HG02571 (cell line): ENCODE results near the gene FSIP1.

Source experiments
- ATAC-seq: cut with Tn5 transposase; IDR thresholded peaks from one replicate; pipeline ENCODE4 v1.9.1; 2021; ENCODE audit warnings: mild to moderate bottlenecking, moderate library complexity; ENCODE audit not compliant: unreplicated experiment

The FSIP1 gene

DNA sequence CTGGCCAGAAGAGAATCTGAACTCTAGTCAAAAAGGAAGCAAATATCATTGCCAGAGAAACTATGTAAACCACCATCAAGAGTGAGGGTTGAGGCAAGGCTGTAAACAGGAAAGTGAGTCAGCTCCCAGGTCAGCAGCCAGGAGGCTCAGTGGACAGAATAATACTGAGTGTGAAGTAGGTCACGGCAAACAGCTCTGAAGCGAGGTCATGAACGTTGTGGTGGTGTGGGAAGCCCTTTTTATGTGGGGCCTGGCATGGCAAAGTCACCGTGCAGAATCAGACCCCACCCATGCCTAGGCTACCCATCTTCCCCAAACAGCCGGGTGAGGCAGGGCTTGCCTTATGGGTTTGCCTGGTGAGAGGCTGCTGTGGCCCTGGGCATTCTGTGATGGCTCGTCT, 157.8 kb downstream of the FSIP1 start:
- ATAC-seq = no peak

- ATAC-seq = peak; percentile 66
Observed at GRCh38 chr15:39623529-39623931, 159.1 kb downstream of the FSIP1 start.

DNA sequence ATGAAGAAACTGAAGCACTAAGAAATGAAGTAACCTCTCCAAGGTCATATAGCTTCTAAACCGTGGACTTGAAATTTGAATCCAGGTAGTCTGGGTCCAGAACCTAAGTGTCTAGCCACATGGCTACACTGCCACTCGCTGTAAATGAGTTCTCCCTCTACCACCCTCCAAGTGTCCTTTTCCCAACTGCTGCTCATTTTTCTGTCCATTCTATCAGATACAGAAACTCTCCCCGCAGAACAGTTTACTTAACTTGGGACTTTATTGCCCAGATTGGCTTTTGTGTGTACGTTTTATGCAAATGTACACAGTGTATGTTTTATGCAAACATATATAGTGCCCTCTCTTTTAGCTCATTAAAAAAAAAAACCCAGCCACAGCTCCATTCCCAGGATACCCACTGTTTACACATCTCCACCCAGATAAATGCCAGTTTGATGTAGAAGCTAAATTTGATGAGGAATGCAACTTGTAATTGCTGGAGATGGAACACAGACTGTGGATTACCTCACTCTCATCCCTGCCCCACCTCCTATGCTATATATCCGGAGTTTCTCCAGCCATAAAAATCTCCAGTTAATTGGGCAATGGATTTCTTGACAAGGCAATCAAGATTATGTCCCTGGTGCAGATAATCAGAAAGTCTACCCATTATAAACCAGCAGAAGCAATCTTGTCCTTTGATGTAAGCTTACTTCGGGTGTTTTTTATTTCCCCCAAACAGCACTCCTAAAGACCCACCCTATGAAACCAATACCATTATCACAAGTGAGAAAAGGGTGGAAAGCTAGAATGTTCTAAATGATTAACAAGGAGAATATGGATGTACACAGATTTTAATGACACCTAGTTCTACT, 159.8 kb downstream of the FSIP1 start:
- no peak for ATAC-seq

DNA sequence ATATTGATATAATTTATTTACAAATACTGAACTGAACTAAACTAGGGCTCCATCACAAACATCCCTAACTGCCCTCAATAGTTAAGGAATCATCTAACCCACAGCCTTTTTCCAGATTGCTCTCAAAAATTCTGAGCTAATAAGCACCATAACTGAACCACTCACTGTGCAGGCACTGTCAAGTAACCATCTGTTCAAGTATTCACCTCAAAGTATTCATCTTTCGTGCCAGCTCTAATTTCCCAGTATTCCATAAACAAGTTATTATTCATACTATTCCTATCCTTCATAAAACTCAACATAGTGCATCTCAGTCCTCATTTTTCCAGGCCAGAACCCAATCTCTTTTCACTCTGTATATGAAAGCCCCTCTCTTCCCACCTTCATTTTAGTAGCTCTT, 160.7 kb downstream of the FSIP1 start:
- ATAC-seq = no peak

DNA sequence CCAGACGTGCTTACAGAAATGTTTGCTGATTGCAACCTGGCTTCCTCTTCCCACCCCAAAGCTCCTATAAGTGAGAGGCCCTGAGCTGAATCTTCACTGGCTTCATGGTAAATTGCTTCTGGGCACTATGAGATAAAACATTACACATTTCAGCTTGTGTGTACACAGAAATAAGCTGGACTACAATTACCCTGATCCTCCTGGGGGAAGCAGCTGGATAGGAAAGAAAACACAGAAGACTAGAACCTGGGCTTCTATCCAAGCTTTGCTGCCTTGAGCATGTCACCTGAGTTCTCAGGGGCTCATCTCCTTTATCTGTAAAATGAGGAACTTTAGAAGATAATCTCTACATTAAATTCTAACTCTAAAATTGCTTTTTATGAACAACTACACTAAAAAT, 161.4 kb downstream of the FSIP1 start:
- ATAC-seq = no peak

GRCh38 chr15:39618063-39618823, 164.4 kb downstream of the FSIP1 start:
- ATAC-seq = no peak

DNA sequence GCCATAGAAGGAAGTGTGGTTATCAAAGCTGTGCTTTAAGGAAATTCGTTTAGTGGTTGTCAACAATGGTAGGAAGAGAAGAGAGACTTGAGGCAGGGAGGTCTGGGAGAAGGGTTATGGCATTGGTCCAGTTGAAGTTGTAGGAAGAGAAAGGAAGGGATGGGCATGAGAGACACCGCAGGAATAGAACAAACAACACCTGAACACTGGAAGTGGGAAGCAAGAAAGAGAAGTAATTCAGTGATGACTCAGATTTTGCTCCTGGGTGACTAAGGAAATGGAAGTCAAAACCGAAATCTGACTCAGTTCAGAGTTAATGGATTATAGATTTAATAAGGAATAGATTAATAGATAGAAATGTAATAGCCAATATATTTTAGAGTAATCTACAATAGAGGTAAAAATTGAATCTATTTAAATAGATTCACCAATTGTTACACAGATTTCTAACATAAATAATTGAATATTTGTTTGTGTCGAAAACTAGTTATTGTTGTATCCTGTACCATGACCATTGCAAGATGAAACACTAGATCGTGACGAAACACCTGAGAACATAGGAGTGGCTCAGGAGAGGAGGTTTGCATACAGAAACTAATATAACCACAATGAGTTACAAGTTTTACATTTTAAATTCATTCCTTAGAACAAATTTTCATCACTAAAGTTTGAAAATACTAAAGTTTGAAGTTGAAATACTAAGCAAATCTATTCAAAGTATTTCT, 165.7 kb downstream of the FSIP1 start:
- ATAC-seq = no peak

GRCh38 chr15:39613861-39614260, 168.8 kb downstream of the FSIP1 start:
- ATAC-seq = no peak

DNA sequence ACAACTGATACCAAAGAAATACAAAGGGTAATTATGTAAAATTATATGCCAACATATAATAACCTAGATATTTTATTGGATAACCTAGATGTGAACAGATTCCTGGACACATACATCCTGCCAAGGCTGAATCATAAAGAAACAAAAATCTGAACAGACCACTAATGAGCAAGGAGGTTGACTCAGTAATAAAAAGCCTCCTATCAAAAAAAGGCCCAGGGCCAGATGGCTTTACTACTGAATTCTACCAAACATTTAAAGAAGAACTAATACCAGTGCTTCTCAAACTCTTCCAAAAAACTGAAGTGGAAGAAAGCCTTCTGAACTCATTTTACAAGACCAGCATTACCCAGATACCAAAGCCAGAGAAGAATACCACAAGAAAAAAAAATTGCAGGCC, 169.4 kb downstream of the FSIP1 start:
- ATAC-seq = no peak

DNA sequence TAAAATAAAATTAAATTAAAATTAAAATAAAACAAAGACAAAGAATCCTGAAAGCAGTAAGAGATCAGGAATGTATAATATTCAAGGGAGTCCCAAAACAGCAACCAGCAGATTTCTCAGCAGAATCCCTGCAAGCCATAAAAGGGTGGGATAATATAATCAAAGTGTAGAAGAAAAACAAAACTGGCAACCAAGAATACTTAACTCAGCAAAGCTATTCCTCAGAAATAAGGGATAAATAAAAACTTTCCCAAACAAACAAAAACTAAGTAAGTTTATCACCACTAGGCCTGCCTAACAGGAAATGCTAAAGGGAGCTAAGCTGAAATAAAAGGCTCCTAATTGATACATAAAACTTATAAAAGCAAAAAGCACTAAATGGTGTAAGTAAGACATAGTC, 172.0 kb downstream of the FSIP1 start:
- no peak for ATAC-seq

- ATAC-seq = no peak
Observed at GRCh38 chr15:39609166-39609916, 173.3 kb downstream of the FSIP1 start.

- no peak for ATAC-seq
Observed at GRCh38 chr15:39608185-39609139, 174.2 kb downstream of the FSIP1 start.

DNA sequence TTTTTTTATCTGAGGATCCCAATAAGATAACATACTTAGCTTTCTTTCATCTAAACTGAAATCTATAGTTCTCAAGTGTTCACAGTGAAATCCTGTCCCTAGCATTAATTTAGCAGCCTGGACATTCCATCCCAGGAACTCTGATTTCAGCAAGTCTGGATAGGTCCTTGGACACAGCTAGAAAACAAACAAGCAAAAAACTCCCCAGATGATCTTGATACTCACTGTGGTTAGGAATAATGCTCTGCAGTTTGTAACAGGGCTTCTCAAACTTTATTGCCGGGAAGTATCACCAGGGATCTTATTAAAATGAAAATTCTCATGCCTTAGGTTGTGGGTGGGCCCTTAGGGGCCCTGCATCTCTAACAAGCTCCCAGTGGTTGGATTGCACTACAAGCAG, 177.5 kb downstream of the FSIP1 start:
- no peak for ATAC-seq

- ATAC-seq = no peak
Observed at GRCh38 chr15:39602143-39602542, 180.5 kb downstream of the FSIP1 start.

DNA sequence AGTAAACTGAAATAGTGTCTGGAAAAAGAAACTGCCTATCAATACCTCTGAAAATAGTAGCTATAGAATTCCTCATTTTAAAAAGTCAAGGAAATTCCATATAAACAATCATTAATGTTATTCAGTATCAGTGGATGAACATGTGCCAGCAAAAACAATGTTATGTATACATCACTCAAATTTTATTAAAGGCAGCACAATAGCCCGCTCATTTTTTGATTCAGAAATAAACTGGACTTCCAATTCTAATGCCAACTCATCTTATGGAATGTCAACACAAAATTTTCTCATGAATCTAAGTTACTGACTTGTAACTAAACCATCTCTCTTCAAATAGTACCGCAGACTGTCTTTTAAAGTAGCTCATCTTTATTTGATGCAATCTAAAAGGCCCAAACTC, 182.8 kb downstream of the FSIP1 start:
- no peak for ATAC-seq

- no peak for ATAC-seq
Observed at GRCh38 chr15:39598958-39599845, 183.4 kb downstream of the FSIP1 start.

DNA sequence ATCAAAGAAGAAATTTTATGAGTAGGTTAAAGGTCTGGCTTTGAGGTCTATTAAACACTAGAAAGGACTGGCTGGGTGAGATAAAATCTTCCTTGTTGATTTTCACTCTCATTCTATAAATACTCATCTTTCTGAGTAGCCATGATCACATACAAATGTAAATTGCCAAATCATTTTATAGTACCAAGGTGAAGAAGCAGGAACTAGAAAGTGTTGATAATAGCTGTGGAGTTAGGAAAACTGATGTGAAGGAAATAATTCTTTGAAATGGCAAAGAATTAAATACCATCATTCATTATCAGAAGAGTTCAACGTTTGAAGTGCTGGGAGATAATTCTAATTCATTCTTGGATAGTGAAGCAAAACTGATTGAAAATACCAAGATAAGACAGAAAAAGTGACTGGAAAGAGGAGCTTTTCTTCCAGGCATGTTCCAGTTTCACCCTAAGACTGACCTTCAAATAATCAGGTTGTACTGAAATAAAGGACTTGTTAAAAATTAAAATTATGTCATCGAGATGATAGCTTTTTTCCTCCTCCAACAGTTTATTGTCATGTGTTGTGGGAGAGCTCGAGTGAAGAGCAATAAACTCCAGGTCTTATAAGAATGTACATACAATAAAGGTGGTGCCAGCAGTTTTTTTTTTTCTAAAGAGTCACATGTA, 184.3 kb downstream of the FSIP1 start:
- ATAC-seq = no peak

- no peak for ATAC-seq
Observed at GRCh38 chr15:39597751-39598185, 184.9 kb downstream of the FSIP1 start.
